Measurements from ENCODE around the gene RNF149.
"Not testable (repeated sequence)": the region's sequence is repeated elsewhere in the genome, so short reads cannot be mapped to it uniquely, and the experiment has no call there.

Gene RNF149

DNA sequence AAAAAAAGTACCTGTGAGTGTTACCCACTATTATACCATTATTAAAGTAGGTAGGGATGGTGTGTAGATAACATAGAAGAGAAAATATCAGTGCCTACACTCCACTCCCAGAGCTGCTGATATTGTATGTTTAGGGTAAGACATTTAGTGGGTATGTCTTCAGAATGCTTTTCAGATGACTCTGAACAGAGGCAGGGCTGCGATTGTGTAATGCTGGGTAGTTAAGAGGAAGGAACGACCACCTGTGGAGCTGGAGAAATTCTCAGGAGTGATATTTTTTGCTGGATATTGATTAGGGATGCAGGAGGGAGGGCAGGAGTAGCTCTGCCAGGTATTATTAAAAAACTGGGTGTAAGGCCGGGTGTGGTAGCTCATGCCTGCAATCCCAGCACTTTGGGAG lies 53.0 kb downstream of the RNF149 start:
- no peak for DNase-seq (ENCODE audit: low read depth in 2 of 2)

DNA sequence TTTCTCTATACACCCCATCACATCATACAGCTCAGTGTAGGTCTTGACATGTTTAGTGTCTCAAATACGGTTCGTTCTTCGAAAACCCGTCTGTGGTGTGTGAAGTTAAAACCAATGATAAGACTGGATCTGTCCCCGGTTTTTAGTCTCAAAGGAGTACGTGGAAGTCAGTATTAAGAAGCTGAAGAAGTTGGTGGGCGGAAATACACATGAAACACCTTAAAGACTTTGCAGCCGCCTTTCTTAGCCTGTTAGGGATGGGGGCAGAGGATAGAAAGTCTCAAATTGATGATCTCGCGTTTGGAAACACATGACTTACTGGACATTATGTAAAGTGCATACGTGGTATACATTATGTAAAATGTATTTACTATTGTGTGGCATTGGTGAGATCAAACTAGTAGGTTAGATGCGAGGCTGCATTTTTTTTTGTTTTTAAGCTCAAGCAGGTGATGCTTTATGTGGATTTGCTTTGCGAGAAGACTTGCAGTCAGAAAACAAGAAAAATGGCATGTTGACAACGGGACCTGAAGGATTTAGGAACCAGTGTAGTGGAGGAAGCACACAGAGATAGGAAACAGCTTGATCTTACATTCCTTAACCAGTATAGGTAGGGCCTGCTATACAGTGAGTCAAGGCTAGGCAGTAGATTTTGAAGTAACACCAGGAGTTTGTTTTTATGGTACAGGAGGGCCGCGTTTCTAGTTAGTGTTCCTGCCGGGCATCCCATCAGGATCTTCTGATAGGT lies 54.6 kb downstream of the RNF149 start:
- DNase-seq (ENCODE audit: low read depth in 2 of 2): no peak

DNA sequence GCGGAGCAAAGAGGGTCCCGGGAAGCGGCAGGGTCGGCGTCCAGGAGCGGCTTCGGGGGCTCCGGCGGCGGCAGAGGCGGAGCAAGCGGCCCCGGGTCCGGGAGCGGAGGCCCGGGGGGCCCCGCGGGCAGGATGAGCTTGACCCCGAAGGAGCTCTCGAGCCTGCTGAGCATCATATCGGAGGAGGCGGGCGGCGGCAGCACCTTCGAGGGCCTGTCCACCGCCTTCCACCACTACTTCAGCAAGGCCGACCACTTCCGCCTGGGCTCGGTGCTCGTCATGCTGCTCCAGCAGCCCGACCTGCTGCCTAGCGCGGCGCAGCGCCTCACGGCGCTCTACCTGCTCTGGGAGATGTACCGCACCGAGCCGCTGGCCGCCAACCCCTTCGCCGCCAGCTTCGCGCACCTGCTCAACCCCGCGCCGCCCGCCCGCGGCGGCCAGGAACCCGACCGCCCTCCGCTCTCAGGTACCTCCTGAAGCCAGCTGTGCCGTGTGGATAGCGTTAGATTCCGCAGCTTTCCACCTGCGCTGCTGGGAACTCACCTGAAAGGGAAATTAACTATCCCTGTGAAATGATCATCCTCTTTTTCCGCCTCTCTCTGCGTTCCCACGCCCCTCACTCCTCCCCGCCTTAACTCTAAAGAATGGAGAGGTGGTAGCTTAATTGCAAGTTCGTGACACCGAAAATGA lies 55.3 kb downstream of the RNF149 start:
- DNase-seq (ENCODE audit: low read depth in 2 of 2): peak; percentile 45 to 51

DNA sequence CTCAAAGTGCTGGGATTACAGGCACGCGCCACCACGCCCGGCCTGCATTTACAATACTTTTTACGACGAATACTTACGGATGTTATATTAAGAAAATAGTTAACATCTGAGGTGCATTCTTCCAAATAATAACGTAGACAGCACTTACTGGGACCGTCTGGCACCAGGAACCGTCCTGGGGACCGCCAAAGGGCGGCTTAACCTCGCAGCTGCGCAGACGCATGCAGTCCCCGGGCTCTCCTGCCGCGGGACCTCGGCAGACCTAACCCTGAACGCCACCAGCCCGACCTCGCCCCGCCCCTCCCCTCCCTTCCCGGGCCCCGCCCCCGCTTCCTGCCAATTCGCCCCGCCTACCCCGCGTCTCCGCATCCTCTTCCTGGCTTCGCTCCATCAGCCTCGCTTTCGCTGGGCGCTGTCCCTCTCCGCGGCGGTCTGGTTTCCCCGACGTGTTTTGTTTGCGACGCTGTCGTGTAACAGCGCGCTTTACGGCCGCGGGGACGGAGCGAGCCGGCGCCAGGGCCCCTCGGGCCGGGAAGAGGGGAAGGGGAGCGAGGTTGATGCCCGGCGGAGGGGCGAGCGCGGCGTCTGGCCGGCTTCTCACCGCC lies 56.0 kb downstream of the RNF149 start, which contains the start of gene CNOT11:
Gene CNOT11 (plus strand): TSS at position 479 of the 605 bp plus-strand sequence. CDS start 79 bp downstream, at position 558.
- peak; percentile 98 for DNase-seq (ENCODE audit: low read depth in 2 of 2)

DNA sequence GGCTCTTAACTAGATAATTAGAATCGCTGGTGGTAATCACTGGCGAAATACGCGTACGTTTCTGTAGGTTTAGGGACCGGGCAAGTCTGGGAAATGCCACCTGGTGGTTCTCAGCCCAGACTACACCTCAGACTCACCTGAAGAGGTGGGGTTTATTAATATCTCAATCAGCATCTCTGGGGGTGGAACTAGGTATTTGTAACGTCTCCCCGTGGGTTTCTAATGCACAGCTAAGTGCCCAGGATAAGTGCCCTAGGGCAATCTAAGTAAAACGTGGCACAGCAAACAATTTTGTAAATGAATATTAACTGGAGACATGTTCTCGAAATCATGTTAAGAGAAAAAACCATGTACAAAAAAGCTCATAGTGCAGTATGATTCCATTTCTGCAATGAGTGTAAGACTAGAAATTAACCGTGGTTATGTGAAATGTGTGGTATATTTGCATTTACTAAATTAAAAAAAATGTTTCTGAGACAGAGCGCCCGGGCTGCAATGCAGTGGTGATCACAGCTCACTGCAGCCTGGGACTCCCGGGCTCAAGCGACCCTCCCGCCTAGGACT lies 56.6 kb downstream of the RNF149 start:
- no peak for DNase-seq (ENCODE audit: low read depth in 2 of 2)

DNA sequence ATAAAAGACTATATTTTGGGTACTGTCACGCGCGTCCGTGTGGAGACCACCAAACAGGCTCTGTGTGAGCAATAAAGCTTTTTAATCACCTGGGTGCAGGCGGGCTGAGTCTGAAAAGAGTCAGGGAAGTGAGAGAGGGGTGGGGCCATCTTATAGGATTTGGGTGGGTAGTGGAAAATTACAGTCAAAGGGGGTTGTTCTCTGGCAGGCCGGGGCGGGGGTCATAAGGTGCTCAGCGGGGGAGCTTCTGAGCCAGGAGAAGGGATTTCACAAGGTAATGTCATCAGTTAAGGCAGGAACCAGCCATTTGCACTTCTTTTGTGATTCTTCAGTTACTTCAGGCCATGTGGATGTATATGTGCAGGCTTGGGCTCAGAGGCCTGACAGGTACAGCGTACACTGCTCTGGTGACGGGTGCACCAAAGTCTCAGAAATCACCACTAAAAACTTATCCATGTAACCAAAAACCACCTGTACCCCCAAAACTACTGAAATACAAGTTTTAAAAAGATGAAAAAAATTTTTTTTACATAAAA lies 57.2 kb downstream of the RNF149 start:
- DNase-seq (ENCODE audit: low read depth in 2 of 2): not testable (repeated sequence)

DNA sequence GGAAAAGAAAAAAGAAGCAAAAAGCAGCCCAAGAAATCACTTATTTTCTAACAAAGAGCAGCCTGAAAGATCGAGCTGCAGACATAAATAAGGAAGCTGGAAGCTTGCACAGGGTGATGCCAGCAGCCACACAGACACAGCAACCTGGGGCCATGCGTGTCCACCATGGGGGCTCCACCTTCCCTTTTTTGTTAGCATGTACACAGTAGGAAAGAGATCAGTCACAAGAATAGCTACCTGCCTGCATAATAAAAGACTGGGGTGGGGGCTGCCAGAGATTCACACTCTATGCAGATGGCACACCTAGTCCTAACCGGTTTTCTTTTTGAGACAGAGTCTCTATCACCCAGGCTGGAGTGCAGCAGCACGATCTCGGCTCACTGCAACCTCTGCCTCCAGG lies 58.7 kb downstream of the RNF149 start:
- DNase-seq (ENCODE audit: low read depth in 2 of 2): no peak

DNA sequence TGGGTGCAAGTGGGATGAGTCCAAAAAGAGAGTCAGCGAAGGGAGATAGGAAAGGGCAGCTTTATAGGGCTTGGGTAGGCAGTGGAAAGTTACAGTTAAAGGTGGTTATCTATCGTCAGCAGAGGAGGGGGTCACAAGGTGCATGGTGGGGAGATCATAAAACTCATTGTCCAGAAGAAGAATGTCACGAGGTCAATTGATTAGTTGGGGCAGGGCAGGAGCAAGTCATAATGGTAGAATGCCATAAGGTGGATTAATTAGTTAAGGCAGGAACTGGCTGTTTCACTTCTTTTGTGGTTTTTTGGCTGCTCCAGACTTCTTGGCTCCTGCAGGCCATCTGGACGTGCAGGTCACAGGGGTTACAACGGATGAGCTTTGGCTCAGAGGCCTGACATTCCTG lies 59.7 kb downstream of the RNF149 start:
- not testable (repeated sequence) for DNase-seq (ENCODE audit: low read depth in 2 of 2)

DNA sequence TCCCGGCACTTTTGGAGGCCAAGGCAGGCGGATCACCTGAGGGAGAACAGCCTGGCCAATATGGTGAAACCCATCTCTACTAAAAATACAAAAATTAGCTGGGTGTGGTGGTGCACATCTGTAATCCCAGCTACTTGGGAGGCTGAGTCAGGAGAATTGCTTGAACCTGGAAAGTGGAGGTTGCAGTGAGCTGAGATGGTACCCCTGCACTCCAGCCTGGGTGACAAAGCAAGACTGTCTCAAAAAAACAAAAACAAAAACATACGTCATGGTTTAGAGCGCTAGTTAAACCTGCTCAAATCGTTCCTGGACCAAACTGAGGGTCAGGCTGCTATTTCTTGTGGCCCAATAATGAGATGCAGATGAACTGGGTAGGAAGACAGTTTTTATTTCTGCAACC lies 63.0 kb downstream of the RNF149 start:
- not testable (repeated sequence) for DNase-seq (ENCODE audit: low read depth in 2 of 2)

DNA sequence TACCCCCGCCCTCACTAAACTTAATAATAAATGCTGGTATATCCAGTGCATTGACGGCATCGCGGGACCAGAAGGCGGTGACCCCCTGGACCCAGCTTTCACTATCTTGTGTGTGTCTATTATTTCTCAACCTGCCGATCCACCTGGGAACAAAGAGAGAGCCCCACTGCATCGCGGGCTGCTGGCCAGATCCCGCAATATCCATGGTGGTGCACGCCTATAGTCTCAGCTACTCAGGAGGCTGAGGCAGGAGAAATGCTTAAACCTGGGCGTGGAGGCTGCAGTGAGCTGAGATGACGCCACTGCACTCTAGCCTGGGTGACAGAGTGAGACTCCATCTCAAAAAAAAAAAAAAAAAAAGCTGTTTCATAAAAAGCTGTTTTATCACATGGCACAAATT lies 63.6 kb downstream of the RNF149 start:
- not testable (repeated sequence) for DNase-seq (ENCODE audit: low read depth in 2 of 2)

DNA sequence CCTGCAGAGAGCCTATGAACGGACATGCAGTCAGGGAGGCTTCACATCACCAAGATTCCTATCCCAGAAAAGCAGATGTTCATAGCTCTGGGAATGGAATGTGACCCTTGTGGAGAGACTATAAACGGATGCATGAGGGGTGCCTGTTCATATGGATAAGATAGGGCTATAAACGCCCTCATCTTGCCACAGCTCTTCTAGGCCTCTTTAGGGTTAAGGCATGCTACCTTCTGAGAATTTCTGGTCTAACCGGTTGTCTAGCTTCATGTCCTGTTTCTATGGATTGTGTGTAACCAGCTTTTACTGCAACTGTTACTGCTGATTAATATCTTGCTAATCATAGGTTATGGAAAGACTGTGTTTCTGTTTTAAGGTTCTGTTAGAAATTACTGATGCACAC lies 64.1 kb downstream of the RNF149 start:
- DNase-seq (ENCODE audit: low read depth in 2 of 2): not testable (repeated sequence)

DNA sequence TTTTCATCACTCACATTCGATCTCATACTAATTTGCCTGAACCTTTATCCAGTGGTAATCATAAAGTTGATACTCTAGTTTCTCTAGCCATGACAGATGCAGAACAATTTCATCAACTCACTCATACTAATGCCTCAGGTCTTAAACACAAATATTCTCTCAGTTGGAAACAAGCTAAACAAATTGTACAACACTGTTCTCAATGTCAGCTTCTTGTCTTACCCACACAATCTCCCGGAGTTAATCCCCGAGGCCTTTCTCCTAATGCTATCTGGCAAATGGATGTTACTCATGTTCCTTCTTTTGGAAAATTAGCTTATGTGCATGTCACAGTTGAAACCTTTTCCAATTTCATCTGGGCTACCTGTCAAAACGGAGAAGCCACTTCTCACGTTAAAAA lies 67.3 kb downstream of the RNF149 start:
- DNase-seq (ENCODE audit: low read depth in 2 of 2): no peak

DNA sequence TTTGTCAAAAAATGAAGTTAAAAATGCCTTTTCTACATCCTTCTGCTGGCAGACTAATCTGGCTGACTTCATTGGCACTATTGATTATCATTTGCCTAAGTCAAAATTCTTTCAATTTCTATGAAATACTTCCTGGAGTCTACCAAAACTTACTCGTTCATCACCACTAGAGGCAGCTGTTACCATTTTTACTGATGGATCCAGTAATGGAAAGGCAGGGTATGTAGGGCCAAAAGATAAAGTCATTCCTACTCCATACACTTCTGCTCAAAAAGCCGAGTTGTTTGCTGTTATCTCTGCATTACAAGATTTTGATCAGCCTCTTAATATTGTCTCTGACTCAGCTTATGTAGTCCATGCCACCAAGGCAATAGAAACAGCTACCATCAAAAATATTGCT lies 67.8 kb downstream of the RNF149 start:
- not testable (repeated sequence) for DNase-seq (ENCODE audit: low read depth in 2 of 2)

DNA sequence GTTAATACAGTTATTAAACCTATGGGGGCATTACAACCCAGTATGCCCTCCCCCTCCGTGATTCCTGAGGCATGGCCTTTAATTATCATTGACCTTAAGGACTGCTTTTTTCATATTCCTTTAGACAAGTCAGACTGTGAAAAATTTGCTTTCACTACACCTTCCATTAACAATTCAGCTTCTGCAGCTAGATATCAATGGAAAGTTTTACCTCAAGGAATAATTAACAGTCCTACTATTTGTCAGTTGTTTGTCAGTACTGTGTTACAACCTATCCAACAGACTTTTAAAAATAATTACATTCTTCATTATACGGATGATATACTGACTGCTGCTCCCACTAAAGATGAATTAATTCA lies 68.8 kb downstream of the RNF149 start:
- DNase-seq (ENCODE audit: low read depth in 2 of 2): not testable (repeated sequence)

DNA sequence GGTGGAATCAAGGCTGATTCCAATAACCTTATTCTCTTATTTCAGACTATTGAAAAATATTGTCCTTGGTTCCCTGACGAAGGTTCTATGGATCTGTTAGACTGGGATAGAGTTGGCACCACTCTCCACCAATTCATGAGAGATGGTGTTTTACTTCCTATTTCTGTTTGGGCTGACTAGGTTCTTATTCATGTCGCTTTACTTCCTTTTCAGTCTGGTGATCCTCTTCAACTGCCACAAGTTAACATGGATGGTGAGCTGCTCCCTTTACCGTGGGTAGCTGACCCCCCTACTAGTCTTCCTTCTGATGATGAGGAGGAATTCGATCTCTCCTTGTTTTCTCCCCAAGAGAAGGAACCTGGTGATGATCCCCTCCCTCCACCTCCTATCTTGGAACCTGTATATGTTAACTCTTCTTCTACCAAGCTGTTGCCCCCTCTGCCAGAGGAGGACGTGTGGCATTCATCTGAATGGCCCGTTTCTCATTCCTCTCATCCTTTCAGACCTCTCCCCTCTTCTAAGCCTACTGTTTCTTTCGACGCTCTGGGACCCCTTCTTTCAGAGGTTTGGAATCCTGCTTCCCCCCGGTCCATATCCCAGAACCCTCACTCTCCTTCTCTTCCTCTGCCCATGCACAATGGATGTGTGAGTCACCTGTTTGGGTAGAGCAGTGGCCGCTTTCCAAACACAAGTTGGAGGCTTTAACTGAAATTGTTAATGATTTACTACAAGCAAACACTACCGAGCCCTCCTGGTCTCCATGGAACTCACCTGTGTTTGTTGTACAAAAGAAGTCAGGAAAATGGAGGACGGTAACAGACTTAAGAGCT lies 69.4 kb downstream of the RNF149 start:
- DNase-seq (ENCODE audit: low read depth in 2 of 2): no peak

DNA sequence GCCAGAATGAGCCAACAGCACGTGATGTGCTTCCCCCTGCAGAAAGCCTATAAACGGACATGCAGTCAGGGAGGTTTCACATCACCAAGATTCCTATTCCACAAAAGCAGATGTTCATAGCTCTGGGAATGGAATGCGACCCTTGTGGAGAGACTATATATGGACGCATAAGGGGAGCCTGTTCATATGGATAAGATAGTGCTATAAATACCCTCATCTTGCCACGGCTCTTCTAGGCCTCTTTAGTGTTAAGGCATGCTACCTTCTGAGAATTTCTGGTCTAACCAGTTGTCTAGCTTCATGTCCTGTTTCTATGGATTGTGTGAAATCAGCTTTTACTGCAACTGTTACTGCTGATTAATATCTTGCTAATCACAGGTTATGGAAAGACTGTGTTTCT lies 70.6 kb downstream of the RNF149 start:
- DNase-seq (ENCODE audit: low read depth in 2 of 2): not testable (repeated sequence)

DNA sequence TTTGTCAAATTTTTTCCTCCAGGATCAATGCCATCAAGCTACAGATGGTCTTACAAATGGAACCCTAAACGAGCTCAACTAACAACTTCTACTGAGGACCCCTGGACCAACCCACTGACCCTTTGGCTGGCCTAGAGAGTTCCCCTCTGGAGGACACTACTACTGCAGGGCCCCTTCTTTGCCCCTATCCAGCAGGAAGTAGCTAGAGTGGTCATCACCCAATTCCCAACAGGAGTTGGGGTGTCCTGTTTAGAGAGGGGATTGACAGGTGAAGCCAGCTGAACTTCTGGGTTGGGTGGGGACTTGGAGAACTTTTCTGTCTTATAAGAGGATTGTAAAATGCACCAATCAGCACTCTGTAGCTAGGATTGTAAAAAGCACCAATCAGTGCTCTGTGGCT lies 72.5 kb downstream of the RNF149 start:
- not testable (repeated sequence) for DNase-seq (ENCODE audit: low read depth in 2 of 2)

DNA sequence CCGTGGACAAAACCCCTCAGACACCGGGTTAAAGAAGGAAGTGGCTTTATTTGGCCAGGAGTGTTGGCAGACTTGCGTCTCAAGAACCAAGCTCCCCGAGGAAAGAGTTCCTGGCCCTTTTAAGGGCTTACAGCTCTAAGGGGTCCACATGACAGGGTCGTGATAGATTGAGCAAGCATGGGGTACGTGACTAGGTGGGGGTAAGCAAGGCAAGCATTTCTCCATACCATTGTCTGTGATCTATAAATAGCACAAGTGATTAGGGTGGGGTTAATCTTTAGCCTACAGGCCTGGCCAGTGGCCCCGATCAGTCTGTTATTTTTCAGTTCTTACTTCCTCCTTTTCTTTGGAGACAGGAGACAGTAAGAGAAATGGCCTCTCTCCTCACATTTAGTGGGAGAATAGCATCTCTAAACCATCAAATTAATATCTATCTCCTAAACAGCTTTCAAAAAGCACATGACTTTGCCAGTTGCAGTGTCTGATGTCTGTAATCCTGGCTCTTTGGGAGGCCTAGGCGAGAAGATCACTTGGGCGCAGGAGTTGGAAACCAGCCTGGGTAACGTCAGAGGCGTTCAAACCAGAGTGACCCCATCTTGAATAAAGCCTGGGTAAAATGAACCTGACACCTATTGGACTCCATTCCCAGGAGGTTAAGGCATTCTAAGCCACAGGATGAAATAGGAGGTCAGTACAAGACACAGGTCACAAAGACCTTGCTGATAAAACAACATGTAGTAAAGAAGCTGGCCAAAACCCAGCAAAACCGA lies 74.1 kb downstream of the RNF149 start:
- no peak for DNase-seq (ENCODE audit: low read depth in 2 of 2)

DNA sequence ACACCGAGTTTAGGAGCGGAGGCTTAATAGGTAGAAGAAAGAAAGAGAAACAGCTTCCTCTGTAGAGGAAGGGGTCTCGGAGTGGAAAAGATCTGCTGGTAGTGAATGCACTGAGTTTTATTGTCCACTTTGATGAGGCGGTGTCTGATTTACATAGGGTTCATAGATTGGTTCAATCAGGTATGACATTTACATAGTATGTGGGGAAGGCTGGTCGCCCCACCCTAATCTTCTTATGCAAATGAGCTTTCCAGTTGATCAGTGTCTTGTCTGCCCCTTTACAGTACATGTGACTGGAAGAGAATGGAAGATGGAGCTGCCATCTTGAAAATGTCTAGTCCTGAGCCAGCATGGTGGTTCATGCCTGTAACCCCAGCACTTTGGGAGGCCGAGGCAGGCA lies 75.7 kb downstream of the RNF149 start:
- DNase-seq (ENCODE audit: low read depth in 2 of 2): no peak

DNA sequence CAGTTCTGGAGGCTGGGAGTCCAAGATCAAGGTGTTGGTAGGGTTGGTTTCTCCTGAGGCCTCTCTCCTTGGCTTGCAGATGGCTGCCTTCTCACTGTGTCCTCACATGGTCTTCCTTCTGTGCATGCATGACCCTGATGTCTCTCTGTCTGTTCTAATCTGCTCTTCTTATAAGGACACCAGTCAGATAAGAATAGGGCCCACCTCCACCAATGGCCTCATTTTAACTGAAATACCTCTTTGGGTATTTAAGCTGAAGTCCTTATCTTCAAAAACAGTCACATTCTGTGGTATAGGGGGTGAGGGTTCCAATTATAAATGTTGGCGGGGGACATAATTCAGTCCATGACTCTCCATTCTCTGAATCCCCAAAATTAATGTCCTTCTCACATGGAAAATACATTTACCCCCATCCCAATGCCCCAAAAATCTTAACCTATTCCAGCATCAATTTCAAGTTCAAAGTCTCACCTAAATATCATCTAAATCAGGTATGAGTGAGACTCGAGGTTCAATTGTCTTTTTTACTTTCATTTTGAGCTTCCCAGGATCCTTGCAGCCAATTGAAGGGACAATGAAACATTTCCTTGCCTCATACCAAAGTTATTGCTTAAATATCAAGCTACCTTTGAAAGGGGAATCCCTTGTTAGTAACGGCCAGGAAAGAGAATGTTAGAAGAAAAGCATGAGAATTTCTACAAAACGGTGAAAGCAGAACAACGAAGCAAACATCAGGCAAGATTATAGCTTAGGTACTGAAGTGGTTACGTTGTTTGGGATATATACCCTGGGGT lies 76.4 kb downstream of the RNF149 start:
- no peak for DNase-seq (ENCODE audit: low read depth in 2 of 2)
